RWPE2 (cell line): Measurements from ENCODE around the gene ARRDC4.

Experiments used
- ATAC-seq: fragments of 200-7000 bp; cut with Tn5 transposase; 3 replicates; pipeline ENCODE4 v1.9.1; 2021; ENCODE audit warnings: low read depth
- DNase-seq: peaks from one replicate; pipeline ENCODE4 v3.0.0-alpha.2; 2020; ENCODE audit warnings: low spot score
- H3K27ac ChIP-seq: fragments of 450-650 bp; 2 replicates; pipeline ENCODE4 v1.5.1; 2017; ENCODE audit warnings: mild to moderate bottlenecking; ENCODE audit not compliant: poor library complexity, severe bottlenecking
- H3K27me3 ChIP-seq: fragments of 250-450 bp; sonication (Bioruptor Pico); 2 replicates; pipeline ENCODE4 v1.5.1; 2021; ENCODE audit warnings: mild to moderate bottlenecking, moderate library complexity; ENCODE audit not compliant: insufficient read depth, poor library complexity, severe bottlenecking
- H3K36me3 ChIP-seq: fragments of 250-450 bp; sonication (Bioruptor Pico); 2 replicates; pipeline ENCODE4 v1.5.1; 2020; ENCODE audit warnings: low read depth, mild to moderate bottlenecking, moderate library complexity
- H3K4me1 ChIP-seq: fragments of 250-450 bp; sonication (Bioruptor Pico); 2 replicates; pipeline ENCODE4 v1.5.1; 2021; ENCODE audit warnings: mild to moderate bottlenecking, moderate library complexity; ENCODE audit not compliant: insufficient read depth, poor library complexity, severe bottlenecking
- H3K4me3 ChIP-seq: fragments of 250-450 bp; sonication (Bioruptor Pico); 2 replicates; pipeline ENCODE4 v1.5.1; 2021; ENCODE audit warnings: mild to moderate bottlenecking, moderate library complexity; ENCODE audit not compliant: severe bottlenecking
- H3K9me3 ChIP-seq: fragments of 250-450 bp; sonication (Bioruptor Pico); 2 replicates; pipeline ENCODE4 v1.5.1; 2021; ENCODE audit warnings: mild to moderate bottlenecking, moderate library complexity; ENCODE audit not compliant: severe bottlenecking
- CTCF ChIP-seq: fragments of 450-650 bp; IDR thresholded peaks from one replicate; pipeline ENCODE4 v1.5.1; 2017; ENCODE audit warnings: mild to moderate bottlenecking, moderate library complexity; ENCODE audit not compliant: poor library complexity, severe bottlenecking

ARRDC4 gene

GRCh38 chr15:97941572-97941971 is 18.9 kb upstream of the ARRDC4 start:
- DNase-seq (no peak), ATAC-seq (peak; percentile 41; the same call in 1 of the 3 replicates)
- H3K27ac ChIP-seq = no peak overlapping the region
- H3K27me3 ChIP-seq = no peaks in the 10 kb centered on the region
- no peak for TF ChIP-seq CTCF
- H3K4me1 ChIP-seq = no peaks in the 10 kb centered on the region
- H3K4me3 ChIP-seq = no peak overlapping the region
- no peaks in the 10 kb centered on the region for H3K9me3 ChIP-seq
- H3K36me3 ChIP-seq = no peaks in the 10 kb centered on the region

GRCh38 chr15:97944724-97945123 is 15.8 kb upstream of the ARRDC4 start:
- Histone ChIP-seq H3K27ac (no peak overlapping the region), H3K9me3 (no peaks in the 10 kb centered on the region), H3K4me3 (no peak overlapping the region), H3K4me1 (no peaks in the 10 kb centered on the region), H3K27me3 (no peaks in the 10 kb centered on the region), H3K36me3 (no peaks in the 10 kb centered on the region)
- no peak for ATAC-seq
- no peak for TF ChIP-seq CTCF
- no peak for DNase-seq

GRCh38 chr15:97947465-97948260 is 12.8 kb upstream of the ARRDC4 start:
- no peak for DNase-seq
- no peaks in the 10 kb centered on the region for H3K36me3 ChIP-seq
- no peak overlapping the region for H3K27ac ChIP-seq
- no peak for TF ChIP-seq CTCF
- no peaks in the 10 kb centered on the region for H3K4me1 ChIP-seq
- H3K4me3 ChIP-seq = no peak overlapping the region
- no peaks in the 10 kb centered on the region for H3K9me3 ChIP-seq
- ATAC-seq = peak; percentile 44
- H3K27me3 ChIP-seq = no peaks in the 10 kb centered on the region

- Histone ChIP-seq H3K27me3 (no peaks in the 10 kb centered on the region), H3K9me3 (no peaks in the 10 kb centered on the region), H3K4me3 (no peak overlapping the region), H3K36me3 (no peaks in the 10 kb centered on the region), H3K27ac (no peak overlapping the region), H3K4me1 (no peaks in the 10 kb centered on the region)
- DNase-seq (no peak), ATAC-seq (no peak)
- no peak for TF ChIP-seq CTCF
Measured at GRCh38 chr15:97953254-97953653, 7.2 kb upstream of the ARRDC4 start.

GRCh38 chr15:97953748-97954147 is 6.8 kb upstream of the ARRDC4 start:
- no peak for TF ChIP-seq CTCF
- H3K27me3 ChIP-seq = no peaks in the 10 kb centered on the region
- no peaks in the 10 kb centered on the region for H3K36me3 ChIP-seq
- H3K4me1 ChIP-seq = no peaks in the 10 kb centered on the region
- ATAC-seq (no peak), DNase-seq (no peak)
- H3K27ac ChIP-seq = no peak overlapping the region
- H3K9me3 ChIP-seq = no peaks in the 10 kb centered on the region
- no peak overlapping the region for H3K4me3 ChIP-seq
